Psoas muscle (tissue), 8 donors: Measurements from ENCODE around the gene DCXR. TPM values are rescaled to one million over a fixed set of nuclear protein-coding genes. Genes with fewer than 3 reads are reported as not detected.

Experiments
- ATAC-seq, 4 donors: fragments of 200-7000 bp; cut with Tn5 transposase; one replicate each; pipeline ENCODE4 v1.9.1; 2020; ENCODE audit warnings: moderate library complexity in 3 of 4, mild to moderate bottlenecking in 2 of 4
- DNase-seq, 2 donors: peaks; one replicate each; pipeline ENCODE4 v3.0.0-alpha.2; 2020
- H3K27ac ChIP-seq: fragments of 200-600 bp; one replicate; pipeline ENCODE4 v1.8.0; 2022
- H3K27me3 ChIP-seq, 3 donors: fragments of 200-600 bp in 1 of 3; one replicate each; pipeline versions ENCODE4 v1.6.1 to v1.8.0; 2013 to 2022; ENCODE audit warnings: low read length in 2 of 3, mild to moderate bottlenecking in 2 of 3, moderate library complexity in 1 of 3; ENCODE audit not compliant: insufficient read depth in 3 of 3
- H3K36me3 ChIP-seq, 2 donors: fragments of 200-600 bp in 1 of 2; one replicate each; pipeline versions ENCODE4 v1.6.1 to v1.8.0; 2013 to 2022; ENCODE audit warnings: low read depth in 1 of 2, mild to moderate bottlenecking in 1 of 2, moderate library complexity in 1 of 2; ENCODE audit not compliant: insufficient read depth in 1 of 2
- H3K4me1 ChIP-seq: fragments of 200-600 bp; one replicate; pipeline ENCODE4 v1.8.0; 2022
- H3K4me3 ChIP-seq: fragments of 200-600 bp; one replicate; pipeline ENCODE4 v1.8.0; 2022; ENCODE audit warnings: mild to moderate bottlenecking
- H3K9me3 ChIP-seq: fragments of 200-600 bp; one replicate; pipeline ENCODE4 v1.8.0; 2022
- WGBS, 3 donors: extraction: QIAGEN DNeasy Blood & Tissue Kit; methylation state at CpG; one replicate each; pipeline versions ENCODE4 v1.1.6 to v1.1.7; 2013; 5-methylcytosine and 5-hydroxymethylcytosine counted together
- intact Hi-C, 2 donors: fragments of 100-400 bp; cut with DNase I; formaldehyde crosslinking; loops; one replicate each; pipeline versions ENCODE4 v1.11.0 to v1.14.2; 2022
- polyA plus RNA-seq, 3 donors: library from polyadenylated mRNA; stranded (reverse); fragments of 200-250 nt; gene quantifications; one replicate each; pipeline ENCODE4 v1.2.3, GENCODE V29; 2013
- total RNA-seq, 4 donors: library from RNA; stranded (reverse); fragmentation: NEBNext Ultra II Directional in 2 of 4; extraction: Animal tissue kit (Norgen Biotek cat#: 25700) in 2 of 4; gene quantifications; one replicate each; pipeline versions ENCODE4 v1.2.1 to v1.2.4, GENCODE V29; 2021 to 2023
- TF ChIP-seq, protein P1 (sequence below): fragments of 200-600 bp; IDR thresholded peaks from one replicate; pipeline ENCODE4 v1.8.0; 2022; ENCODE audit warnings: antibody characterized with exemption
- donor health status: healthy with polysubstance abuse.
- donor health status: DM: no; HTN: no; CAD: no; lungs with moderate emphysema.
- donor health status: Bipolar disorder and iron deficiency.
- donor health status: healthy.
- donor health status: DM: yes; HTN: yes; CAD: no.
- donor health status: DM: no; HTN: no; CAD: no.
- donor health status: DM: no; HTN: no; CAD: no.
- donor health status: DM: yes; HTN: yes; CAD: no.

The DCXR gene
- total and polyA plus RNA-seq, 7 donors = 111 to 216 (median 147) TPM

DNA sequence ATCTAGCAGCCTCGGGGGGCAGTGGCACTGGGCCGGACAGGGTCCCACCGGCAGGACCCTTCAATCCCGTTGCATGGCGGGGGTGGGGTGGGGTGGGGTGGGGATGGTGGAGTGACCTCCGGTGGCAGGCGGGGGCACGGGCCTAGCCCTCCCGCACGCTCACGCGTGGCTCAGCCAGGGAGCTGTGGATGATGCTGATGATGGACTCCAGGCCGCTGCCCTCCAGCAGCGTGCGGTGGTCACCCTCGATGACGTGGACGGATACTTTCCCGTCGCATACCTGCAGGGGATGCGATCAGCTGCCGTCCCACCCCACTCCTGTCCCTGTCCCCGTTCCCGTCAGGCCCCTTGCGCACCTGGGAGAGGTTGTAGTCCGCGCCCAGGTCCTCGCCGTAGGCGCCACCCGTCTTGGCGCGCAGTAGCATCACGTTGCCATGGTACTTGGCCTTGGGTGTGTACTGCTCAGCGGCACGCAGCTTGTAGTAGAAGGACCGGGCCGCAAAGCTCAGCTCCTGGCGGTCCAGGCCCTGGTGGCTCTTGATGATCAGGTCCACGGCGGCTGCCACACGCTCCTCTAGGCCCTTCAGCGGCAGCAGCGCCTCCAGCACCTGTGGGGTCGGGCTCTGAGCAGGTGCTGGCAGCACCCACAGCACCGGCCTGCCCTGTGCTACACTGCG, 41.6 kb upstream of the DCXR start:
- H3K36me3 ChIP-seq = peaks cover 0 to 53% of the 10 kb centered on the region in 2 donors

DNA sequence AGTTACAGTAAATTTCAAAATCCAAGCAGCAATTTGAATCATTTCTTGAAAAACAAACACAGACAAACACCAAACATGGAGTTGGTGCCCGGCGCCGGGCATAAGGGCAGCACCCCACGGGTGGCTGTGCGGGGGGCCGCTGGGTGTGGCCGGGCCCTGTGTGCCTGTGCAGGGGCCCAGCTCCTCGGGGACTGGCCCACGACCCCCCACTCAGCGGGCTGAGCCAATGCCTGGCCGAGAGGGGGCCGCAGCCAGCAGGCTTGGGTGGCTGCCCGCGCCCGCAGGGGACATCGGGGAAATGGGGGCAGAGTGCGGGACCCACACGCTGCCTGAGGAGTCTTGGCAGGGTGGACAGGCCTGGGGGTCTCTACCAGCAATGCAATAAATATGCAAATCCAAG, 40.9 kb upstream of the DCXR start:
- intact Hi-C loops = no loop called here
- Histone ChIP-seq H3K27me3 (no peaks in the 10 kb centered on the region), H3K4me3 (no peak overlapping the region), H3K36me3 (peaks cover 0 to 46% of the 10 kb centered on the region in 2 donors), H3K4me1 (no peaks in the 10 kb centered on the region), H3K27ac (no peak overlapping the region), H3K9me3 (no peaks in the 10 kb centered on the region)
- WGBS, 3 donors = 89 to 94% (median 92%) methylated on average over 18 of the region's 18 CpGs
- DNase-seq (no peak), ATAC-seq (no peak)
- TF ChIP-seq, protein P1, sequence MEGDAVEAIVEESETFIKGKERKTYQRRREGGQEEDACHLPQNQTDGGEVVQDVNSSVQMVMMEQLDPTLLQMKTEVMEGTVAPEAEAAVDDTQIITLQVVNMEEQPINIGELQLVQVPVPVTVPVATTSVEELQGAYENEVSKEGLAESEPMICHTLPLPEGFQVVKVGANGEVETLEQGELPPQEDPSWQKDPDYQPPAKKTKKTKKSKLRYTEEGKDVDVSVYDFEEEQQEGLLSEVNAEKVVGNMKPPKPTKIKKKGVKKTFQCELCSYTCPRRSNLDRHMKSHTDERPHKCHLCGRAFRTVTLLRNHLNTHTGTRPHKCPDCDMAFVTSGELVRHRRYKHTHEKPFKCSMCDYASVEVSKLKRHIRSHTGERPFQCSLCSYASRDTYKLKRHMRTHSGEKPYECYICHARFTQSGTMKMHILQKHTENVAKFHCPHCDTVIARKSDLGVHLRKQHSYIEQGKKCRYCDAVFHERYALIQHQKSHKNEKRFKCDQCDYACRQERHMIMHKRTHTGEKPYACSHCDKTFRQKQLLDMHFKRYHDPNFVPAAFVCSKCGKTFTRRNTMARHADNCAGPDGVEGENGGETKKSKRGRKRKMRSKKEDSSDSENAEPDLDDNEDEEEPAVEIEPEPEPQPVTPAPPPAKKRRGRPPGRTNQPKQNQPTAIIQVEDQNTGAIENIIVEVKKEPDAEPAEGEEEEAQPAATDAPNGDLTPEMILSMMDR = no peak

More for the DNA sequence above, 41.6 kb upstream of the DCXR start:
- no peak overlapping the region for H3K27ac ChIP-seq
- H3K27me3 ChIP-seq = no peaks in the 10 kb centered on the region
- 92% methylated on average over 45 to 47 of the region's 47 CpGs for WGBS, 3 donors
- TF ChIP-seq, protein P1 = no peak
- no peaks in the 10 kb centered on the region for H3K9me3 ChIP-seq
- no peak for ATAC-seq
- no peak overlapping the region for H3K4me3 ChIP-seq
- peak in 1 of 2 donors; percentile 39 for DNase-seq
- intact Hi-C loops = no loop called here
- no peaks in the 10 kb centered on the region for H3K4me1 ChIP-seq

DNA sequence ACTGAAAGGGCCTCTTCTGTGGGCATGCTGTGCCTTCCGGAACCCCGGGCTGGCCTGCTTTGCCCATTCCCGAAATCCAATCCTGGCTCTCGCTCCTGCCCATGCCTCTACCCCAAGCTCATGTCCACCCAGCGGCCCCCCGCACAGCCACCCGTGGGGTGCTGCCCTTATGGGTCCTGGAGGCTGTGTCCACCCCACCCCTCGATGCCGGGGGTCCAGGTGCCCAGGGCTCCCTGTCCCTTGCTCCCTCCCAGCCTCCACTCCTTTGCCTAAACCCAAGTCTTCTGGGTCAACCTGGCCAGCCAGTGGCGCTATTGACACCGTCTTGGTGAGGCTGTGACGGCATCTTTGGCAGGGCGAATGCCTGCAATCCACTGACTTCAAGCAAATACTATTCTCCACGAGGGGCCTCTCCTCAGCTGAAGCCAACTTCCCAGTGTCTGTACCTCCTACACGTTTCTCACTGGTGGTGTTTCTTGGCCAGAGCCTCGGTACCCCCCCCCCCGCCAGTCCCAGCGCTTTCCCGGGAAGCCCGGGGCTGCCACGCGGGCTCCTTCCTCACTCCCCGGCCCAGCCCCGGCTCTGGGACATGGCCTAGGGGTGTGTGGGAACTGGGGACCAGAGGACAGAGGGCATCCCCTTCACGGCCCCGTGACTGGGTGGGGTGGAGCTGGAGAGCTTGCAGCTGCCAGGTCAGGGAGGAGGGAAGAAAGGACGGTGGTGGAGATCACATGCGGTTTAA, 40.3 kb upstream of the DCXR start:
- TF ChIP-seq, protein P1 = no peak
- H3K4me1 ChIP-seq = no peaks in the 10 kb centered on the region
- no peak overlapping the region for H3K27ac ChIP-seq
- intact Hi-C loops = no loop called here
- DNase-seq = peak; percentile 55 to 57
- ATAC-seq = peak in 2 of 4 donors; percentile 6 to 20
- H3K4me3 ChIP-seq = no peak overlapping the region
- no peaks in the 10 kb centered on the region for H3K27me3 ChIP-seq
- 54 to 62% (median 57%) methylated on average over 27 to 28 of the region's 28 CpGs for WGBS, 3 donors
- no peaks in the 10 kb centered on the region for H3K9me3 ChIP-seq
- peaks cover 0 to 39% of the 10 kb centered on the region in 2 donors for H3K36me3 ChIP-seq

DNA sequence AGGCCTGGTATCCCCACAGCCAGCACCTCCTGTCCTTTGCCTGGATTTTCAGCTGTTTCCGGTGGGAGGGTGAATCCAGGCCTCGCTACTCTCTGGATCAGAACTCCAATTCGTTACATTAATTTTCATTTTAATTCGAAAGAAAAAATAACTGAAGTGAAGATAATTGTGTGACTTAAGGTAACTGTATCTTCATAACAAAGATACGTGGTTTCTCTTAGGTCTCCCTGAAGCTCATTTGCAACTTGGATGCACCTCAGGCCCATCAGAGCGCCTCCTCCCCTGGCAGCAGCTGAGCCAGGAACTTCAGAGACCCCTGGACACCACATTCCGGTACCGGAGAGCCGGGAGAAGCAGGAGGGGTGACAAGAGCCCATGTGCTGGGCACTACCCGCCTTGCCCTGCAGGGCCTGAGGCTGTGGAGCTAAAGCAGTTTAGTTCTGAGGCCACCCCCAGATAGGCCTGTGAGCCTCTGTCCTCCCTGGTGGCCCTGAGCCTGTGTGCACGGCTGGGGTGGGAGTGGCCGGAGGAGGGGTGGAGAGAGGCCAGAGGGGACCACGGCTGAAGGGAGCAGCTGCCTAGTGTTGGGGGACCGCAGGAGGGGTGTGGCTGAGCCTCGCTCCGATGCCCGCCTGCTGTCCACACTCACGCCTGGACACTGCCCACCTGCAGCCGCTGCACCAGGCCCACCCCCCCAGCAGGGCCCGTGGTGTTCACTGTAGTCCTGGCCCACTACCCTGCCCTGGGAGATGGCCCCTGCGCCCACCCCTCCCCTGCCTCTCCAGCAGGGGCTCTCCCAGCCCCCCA, 39.5 kb upstream of the DCXR start:
- Histone ChIP-seq H3K4me1 (no peaks in the 10 kb centered on the region), H3K27me3 (no peaks in the 10 kb centered on the region), H3K4me3 (no peak overlapping the region), H3K9me3 (no peaks in the 10 kb centered on the region), H3K36me3 (peaks cover 0 to 31% of the 10 kb centered on the region in 2 donors), H3K27ac (no peak overlapping the region)
- WGBS, 3 donors = 59 to 69% (median 64%) methylated on average over 20 to 21 of the region's 21 CpGs
- TF ChIP-seq, protein P1 = no peak
- DNase-seq (peak in 1 of 2 donors; percentile 56), ATAC-seq (peak in 3 of 4 donors; percentile 16 to 28 (median 19))
- intact Hi-C loops = no loop called here
